GM06990 (cell line): ENCODE data around the gene MMP27.

ENCODE experiments used
- DNase-seq: peaks from one replicate; pipeline ENCODE4 v3.0.0-alpha.2; 2011; ENCODE audit not compliant: insufficient read length; ENCODE audit errors: extremely low read depth
- H3K27me3 ChIP-seq: replicated peaks from 2 replicates; pipeline ENCODE4 v1.6.0; 2011; ENCODE audit warnings: low read length; ENCODE audit not compliant: control insufficient read depth, insufficient read depth
- H3K36me3 ChIP-seq: 2 replicates; pipeline ENCODE4 v1.5.1; 2011; ENCODE audit warnings: low read length; ENCODE audit not compliant: control insufficient read depth, insufficient read depth
- H3K4me3 ChIP-seq: replicated peaks from 2 replicates; pipeline ENCODE4 v1.5.1; 2011; ENCODE audit warnings: low read depth, mild to moderate bottlenecking, control low read depth, low read length
- TF ChIP-seq, protein P1 (sequence below): IDR thresholded peaks from 2 replicates; pipeline ENCODE4 v1.5.1; 2011; ENCODE audit warnings: low read length, control low read depth, mild to moderate bottlenecking, inconsistent platforms; ENCODE audit not compliant: insufficient read depth, poor library complexity, severe bottlenecking

Gene MMP27

DNA sequence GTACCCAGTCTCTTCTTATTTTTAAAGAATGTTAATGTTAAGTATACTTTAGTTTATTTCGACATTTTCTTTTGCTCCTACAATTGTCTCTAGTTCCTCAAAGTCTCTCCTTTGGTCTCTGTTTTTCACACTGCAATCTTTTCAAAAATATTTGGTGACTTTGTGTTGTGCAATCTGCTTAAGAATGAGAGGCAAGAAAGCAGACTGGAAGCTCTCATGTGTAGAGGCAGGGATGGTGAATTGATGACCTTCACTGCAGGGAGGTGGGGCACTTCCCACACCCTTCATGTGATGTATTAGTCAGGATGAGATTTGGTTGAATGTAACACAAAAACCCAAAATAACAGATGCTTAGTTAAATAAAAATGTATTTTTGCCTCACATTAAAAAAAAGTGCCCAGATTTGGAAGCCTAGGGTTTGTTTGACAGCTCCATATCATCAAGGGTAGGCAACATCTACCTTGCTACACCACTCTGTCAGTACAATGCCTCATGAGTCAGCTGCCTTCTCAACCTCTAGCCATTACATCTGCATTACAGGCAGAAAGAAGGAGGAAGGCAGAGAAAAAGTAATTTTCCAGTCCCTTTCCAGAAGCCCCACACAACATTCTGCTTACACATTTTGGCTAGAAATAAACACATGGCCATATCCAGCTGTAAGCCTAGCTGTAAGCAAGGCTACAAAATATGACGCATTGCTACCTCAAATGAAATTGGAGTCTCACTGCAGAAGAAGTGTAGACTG is 3.8 kb upstream of the MMP27 start:
- no peaks in the 10 kb centered on the region for H3K27me3 ChIP-seq
- no peak for DNase-seq
- H3K4me3 ChIP-seq, result no peak overlapping the region
- no peaks in the 10 kb centered on the region for H3K36me3 ChIP-seq
- TF ChIP-seq, protein P1, sequence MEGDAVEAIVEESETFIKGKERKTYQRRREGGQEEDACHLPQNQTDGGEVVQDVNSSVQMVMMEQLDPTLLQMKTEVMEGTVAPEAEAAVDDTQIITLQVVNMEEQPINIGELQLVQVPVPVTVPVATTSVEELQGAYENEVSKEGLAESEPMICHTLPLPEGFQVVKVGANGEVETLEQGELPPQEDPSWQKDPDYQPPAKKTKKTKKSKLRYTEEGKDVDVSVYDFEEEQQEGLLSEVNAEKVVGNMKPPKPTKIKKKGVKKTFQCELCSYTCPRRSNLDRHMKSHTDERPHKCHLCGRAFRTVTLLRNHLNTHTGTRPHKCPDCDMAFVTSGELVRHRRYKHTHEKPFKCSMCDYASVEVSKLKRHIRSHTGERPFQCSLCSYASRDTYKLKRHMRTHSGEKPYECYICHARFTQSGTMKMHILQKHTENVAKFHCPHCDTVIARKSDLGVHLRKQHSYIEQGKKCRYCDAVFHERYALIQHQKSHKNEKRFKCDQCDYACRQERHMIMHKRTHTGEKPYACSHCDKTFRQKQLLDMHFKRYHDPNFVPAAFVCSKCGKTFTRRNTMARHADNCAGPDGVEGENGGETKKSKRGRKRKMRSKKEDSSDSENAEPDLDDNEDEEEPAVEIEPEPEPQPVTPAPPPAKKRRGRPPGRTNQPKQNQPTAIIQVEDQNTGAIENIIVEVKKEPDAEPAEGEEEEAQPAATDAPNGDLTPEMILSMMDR, result no peak

DNA sequence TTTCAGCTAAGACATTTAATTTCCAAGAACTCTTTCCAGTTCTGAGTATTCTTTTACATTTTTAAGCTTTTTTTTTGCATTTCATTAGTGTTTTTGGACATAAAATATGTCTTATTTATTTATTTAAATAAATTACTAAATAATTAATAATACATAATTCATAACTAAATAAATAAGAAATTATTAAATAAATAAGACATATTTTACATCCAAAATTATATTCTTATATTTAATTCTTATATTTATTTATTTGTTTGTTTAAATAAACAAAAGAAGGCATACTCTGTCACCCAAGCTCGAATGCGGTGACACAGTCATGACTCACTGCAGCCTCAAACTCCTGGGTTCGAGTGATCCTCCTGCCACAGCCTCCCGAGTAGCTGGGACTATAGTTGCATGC is 3.1 kb upstream of the MMP27 start:
- no peak for DNase-seq
- Histone ChIP-seq H3K27me3 (no peaks in the 10 kb centered on the region), H3K36me3 (no peaks in the 10 kb centered on the region), H3K4me3 (no peak overlapping the region)
- TF ChIP-seq, protein P1, result no peak

DNA sequence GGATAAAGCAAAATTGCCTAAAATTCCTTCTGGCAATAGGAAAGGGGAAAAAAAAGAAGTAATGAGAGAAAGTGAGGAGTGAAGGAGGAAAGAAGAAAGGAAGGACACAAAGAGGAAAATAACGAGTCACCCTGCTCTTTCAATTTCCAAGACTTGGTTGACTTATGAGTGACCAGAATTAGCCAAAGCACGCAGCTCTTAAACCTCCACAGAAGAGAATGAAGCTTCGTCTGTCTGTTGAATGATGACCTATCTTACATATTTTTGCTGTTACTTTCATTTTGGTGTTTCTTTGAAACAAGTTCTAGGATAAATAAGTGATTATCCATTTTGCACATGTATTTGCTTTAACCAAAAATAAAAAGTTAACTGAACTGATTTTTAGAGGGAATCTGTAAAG is 728 bp downstream of the MMP27 start:
- TF ChIP-seq, protein P1, result no peak
- H3K36me3 ChIP-seq, result no peaks in the 10 kb centered on the region
- no peak overlapping the region for H3K4me3 ChIP-seq
- no peaks in the 10 kb centered on the region for H3K27me3 ChIP-seq
- no peak for DNase-seq

DNA sequence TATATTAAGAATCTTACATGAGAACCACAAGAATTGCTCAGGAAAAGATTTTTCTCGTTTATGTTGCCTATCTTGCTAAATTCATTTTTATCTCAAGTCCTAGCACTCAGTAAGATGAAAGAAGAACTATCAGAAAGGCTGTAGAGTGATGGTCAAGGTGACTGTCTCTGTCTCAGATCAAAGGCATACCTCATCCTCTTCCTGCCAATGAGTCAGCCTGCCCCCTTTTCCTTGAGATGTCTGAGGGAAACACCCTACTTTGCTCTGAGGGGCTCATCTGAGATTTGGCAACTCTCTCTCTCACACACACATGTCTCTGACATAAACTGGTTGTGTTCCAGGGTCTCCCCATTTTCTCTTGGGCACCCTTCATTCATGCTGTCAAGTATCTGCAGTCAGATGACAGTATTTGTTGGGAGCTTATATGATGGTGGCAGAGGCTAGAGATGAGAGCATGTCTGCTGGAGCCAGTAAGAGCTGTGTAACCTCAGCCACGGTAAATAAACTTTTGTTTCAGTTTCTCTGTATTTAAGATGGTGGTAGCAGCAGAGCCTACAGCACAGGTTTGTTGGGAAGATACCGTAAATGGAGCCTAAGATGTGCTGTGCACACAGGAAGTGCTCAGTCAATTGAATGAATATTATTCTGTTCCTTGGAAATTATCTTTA is 1.6 kb downstream of the MMP27 start:
- Histone ChIP-seq H3K4me3 (no peak overlapping the region), H3K27me3 (no peaks in the 10 kb centered on the region), H3K36me3 (no peaks in the 10 kb centered on the region)
- no peak for DNase-seq
- TF ChIP-seq, protein P1, result no peak

DNA sequence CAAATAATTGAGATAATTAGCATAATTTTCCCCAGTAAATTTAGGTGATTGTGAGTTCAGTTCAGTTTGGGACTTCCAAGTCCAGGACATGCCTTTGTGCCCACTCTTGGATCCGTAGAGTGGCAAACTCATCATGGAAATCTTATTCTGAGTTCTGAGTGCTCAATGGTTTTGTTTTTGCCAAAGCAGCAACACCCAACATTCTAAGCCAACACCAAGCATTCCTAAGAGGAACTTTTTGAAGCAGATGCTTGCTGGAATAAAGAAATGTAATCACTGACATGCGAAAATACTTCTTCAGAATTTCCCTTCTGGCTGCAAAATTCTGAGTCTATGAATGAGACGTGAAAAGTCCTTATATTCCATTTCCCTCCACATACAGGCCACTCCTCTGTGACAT is 10.4 kb downstream of the MMP27 start:
- no peak for DNase-seq
- Histone ChIP-seq H3K36me3 (no peaks in the 10 kb centered on the region), H3K4me3 (no peak overlapping the region), H3K27me3 (no peaks in the 10 kb centered on the region)
- TF ChIP-seq, protein P1, result no peak

DNA sequence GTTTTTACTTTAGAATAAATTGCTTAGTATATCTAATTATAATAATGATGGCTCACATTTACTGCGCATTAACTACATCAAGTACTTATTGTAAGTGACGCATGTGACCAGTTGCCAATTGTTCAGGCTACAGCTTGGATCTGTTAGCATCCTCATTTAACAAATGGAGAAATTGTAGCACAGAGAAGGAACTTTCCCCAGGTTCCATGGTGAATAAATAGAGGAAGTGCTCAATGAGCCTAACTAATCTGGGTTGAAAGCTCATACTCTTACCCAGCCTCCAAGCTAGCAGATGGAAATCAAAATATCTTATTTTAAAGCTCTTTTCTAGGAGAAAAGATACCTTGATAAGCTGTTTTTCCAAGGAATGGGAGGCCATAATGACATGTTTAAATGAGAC is 19.8 kb downstream of the MMP27 start:
- no peaks in the 10 kb centered on the region; the same call in 1 of the 2 replicates for H3K27me3 ChIP-seq
- DNase-seq, result no peak
- no peaks in the 10 kb centered on the region for H3K36me3 ChIP-seq
- no peak overlapping the region for H3K4me3 ChIP-seq
- TF ChIP-seq, protein P1, result no peak
